GM12873 (cell line): ENCODE data around the gene SAMD8.

Experiments used
- TF ChIP-seq, protein P1 (sequence below): IDR thresholded peaks from 2 replicates; pipeline ENCODE4 v1.5.1; 2012; ENCODE audit warnings: low read depth, mild to moderate bottlenecking, moderate library complexity, low read length, control low read depth; ENCODE audit not compliant: insufficient read depth; ENCODE audit errors: missing control alignments

Gene SAMD8

DNA sequence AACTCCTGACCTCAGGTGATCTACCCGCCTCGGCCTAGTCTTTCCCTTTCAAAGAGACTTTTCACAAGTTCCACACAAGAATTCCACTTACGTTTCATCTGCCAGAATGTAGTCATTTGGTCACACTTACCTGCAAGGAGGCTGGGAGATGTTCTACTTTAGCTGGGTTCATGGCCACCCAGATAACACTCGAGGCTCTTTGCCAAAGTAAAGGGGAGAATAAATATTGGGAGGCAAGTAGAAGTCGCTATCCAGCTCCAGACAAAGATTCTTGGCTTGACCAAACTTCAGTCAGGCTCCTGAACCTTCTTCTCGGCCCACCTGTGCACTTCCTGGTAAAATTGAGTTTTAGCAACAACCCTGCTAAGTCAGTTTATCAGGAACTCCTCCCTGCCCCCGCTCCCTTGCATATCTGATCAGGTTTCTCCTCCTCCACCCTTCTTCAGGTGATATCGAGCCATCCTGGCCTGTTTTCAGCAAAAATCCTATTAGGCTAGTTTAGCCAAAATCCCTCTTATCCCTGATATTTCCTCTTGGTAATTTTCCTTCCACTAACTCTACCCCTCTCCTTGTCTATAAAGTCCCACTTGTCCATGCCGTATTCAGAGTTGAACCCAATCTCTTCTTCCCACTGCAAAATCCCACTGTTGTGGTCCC lies 25.1 kb upstream of the SAMD8 start:
- TF ChIP-seq, protein P1, sequence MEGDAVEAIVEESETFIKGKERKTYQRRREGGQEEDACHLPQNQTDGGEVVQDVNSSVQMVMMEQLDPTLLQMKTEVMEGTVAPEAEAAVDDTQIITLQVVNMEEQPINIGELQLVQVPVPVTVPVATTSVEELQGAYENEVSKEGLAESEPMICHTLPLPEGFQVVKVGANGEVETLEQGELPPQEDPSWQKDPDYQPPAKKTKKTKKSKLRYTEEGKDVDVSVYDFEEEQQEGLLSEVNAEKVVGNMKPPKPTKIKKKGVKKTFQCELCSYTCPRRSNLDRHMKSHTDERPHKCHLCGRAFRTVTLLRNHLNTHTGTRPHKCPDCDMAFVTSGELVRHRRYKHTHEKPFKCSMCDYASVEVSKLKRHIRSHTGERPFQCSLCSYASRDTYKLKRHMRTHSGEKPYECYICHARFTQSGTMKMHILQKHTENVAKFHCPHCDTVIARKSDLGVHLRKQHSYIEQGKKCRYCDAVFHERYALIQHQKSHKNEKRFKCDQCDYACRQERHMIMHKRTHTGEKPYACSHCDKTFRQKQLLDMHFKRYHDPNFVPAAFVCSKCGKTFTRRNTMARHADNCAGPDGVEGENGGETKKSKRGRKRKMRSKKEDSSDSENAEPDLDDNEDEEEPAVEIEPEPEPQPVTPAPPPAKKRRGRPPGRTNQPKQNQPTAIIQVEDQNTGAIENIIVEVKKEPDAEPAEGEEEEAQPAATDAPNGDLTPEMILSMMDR, result no peak

DNA sequence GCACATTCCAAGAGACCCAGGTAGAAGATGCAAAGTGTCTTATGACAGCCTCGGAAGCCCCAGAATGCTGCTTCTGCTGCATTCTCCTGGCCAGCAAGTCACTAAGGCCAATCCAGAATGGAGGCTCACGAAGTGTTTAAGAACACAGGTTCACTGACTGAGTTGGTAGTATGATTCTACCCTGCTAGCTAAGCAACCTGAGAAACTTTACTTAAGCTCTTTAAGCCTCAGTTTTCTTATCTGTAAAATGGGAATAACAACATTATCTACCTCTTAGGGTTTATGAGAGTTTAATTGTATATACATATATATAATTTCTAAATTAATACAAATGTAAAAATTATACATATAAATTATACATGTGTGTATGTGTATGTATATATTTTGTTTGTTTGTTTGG lies 22.8 kb upstream of the SAMD8 start:
- TF ChIP-seq, protein P1, result no peak

DNA sequence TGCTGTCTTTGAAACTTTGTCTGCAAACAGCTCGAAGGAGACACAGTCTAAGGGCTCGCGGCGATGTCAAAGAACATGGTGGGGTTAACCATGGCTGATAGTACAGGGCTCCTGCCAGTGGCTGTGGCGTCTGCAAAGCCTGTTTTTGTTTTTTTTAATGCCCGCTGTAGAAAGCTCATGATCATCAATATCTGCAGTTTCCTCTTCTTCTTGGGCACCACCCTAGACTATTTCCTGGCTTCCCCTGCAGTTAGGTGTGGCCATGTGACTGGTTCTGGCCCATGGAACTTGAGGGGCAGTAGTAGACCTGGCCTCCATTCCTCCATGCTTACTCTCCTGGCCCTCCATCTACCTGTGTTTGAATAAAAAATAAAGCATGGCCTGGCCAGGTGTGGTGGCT lies 21.8 kb upstream of the SAMD8 start:
- TF ChIP-seq, protein P1, result no peak

DNA sequence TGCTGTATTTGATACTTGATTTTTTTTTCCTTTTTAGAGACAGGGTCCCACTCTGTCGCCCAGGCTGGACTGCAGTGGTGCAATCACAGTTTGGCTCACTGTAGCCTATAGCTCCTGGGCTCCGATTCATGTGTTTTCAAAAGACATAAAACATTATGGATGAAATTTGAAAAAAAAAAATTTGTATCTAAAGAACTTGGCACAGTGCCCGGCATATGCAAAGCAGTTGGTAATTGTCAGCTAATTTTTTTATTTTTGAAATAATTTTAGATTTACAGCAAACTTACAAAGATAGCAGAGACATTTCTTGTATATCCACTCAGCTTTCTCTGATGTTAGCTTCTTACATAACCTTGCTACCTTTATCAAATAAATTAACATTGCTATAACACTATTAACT lies 20.3 kb upstream of the SAMD8 start:
- TF ChIP-seq, protein P1, result no peak

DNA sequence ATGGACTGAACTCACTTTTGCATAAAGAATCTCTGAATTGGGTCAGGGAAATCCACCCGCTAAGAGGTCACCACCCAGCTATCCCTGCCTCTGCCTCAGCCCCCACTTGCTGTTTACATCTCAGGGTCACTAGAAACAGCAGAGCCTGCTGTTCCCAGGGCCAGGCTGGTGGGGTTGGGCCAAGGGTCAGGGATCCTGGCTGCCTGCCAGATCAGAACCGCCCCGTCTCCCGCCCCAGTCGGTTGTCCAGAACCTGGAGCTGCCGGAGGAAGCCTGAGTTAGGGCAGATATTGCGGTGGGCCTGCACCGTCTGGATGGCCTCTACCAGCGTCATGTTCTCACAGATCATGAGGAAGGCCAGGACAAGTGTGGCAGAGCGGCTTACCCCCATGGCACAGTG lies 17.0 kb upstream of the SAMD8 start:
- TF ChIP-seq, protein P1, result no peak

DNA sequence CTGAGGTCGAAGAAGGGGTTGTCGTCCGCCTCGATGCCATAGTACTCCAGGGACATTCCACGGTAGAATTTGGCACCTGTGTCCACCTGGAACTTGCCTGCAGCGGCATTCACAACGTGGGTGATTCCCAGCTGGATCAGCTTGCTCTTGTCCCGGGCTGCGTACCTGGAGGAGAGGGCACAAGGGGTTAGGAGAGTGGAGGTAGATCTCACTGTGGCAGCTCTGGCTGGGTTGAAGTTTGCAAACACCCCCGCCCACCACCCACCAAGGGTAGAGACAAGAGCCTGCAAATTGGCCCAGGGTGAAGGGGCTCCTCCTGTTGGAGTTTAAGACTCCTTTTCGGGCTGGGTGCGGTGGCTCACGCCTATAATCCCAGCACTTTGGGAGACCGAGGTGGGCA lies 15.8 kb upstream of the SAMD8 start:
- TF ChIP-seq, protein P1, result no peak

DNA sequence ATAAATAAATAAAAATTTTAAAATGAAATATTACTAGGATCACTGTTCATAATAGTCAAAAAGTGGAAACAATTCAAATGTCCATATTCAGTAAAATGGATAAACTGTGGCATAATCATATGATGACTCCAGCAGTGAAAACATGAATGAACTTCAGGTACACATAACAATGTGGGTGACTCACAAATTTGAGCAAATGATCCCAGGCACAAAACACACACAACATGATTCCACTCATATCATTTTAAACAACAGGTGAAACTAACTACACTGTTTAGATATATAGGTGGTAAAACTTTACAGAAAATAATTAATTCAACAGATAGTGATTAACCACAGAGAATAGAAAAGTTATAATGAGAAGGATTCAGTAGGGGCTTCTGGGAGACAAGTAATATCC lies 14.7 kb upstream of the SAMD8 start:
- TF ChIP-seq, protein P1, result no peak
